ENCODE data around the gene NUDT16L1.

The NUDT16L1 gene

DNA sequence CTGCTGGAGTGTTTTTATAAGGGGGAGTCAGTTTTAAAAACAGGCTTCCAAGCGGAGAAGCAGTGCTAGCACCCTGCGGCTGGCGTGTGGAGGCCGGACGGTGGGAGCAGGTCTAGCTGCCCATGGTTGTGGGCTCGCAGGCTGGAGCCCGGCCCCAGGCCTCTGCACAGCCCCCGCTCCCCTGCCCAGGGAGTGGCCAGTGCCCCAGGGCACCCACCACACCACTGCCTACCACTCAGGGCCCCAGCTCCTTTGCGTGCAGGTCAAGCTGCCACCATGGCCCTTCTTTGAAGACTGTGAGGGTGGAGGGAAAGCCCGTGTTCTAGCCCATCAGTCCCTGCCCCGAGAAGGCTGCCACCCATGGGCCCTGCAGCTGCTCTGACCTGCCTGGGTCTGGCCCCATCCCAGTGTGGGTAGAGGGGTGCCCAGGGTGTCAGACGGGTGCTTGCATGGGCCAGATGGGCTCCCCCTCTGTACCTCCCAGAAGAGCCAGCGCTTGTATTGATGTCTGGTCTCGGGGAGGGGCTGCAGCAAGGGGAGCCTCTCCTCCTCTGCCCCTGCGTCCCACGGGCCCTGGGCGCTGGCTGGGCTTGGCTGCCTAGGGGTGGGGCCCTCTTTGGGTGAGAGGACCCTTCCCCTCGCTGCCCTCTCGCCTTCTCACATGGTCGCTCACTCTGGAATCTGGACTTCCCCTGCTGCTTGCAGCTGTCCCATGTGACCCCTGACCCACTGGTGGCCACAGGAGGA lies 1.5 kb upstream of the NUDT16L1 start:
- no peak for TF ChIP-seq ZFX (IDR thresholded peaks at IDR 0.05)
- TF ChIP-seq, protein P1, sequence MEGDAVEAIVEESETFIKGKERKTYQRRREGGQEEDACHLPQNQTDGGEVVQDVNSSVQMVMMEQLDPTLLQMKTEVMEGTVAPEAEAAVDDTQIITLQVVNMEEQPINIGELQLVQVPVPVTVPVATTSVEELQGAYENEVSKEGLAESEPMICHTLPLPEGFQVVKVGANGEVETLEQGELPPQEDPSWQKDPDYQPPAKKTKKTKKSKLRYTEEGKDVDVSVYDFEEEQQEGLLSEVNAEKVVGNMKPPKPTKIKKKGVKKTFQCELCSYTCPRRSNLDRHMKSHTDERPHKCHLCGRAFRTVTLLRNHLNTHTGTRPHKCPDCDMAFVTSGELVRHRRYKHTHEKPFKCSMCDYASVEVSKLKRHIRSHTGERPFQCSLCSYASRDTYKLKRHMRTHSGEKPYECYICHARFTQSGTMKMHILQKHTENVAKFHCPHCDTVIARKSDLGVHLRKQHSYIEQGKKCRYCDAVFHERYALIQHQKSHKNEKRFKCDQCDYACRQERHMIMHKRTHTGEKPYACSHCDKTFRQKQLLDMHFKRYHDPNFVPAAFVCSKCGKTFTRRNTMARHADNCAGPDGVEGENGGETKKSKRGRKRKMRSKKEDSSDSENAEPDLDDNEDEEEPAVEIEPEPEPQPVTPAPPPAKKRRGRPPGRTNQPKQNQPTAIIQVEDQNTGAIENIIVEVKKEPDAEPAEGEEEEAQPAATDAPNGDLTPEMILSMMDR (conservative IDR thresholded peaks at IDR 0.05) = no peak
- H3K27ac ChIP-seq = peak overlapping the region; percentile 97

DNA sequence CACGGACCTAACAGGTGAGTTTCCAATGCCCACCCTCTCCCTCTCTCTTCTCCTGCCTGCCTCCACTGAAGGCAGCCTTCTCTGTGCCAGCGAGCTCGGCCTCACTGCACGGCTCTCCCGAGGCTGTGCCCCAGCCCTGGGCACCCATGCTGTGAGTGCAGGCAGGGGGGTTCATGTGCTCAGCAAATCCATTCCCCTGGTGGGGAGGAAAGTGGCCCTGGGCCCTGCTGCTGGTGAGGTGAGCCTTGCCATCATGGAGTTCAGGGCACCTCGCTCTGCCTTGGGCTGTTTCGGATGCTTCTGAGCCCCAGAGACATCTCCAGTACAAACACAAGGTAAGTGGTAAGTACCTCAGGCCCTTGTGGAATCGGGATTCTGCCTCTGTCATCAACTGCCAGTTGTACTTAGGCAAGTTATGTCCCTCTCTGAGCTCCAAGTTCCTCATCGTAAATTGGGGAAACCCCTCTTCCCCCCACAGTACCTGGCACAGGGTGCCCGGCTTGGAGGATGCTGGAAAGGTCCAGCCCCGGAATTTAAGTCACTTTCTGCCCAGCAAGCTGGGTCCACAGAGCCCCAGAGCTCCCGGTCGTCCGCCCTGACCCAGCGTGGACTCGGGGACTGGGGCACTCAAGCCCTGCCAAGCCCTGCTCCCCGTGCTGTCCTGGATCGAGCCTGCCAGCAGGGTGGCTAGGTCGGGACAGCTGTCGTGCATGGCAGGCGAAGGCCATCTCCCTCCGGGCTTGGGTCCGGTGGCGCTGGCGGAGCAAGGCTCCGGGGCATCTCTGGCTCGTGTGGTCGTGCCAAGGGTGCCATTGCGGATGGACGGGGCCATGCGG lies 684 bp upstream of the NUDT16L1 start:
- TF ChIP-seq ZFX (IDR thresholded peaks at IDR 0.05) = no peak
- TF ChIP-seq, protein P1 (conservative IDR thresholded peaks at IDR 0.05) = no peak
- peak overlapping the region; percentile 97 for H3K27ac ChIP-seq

DNA sequence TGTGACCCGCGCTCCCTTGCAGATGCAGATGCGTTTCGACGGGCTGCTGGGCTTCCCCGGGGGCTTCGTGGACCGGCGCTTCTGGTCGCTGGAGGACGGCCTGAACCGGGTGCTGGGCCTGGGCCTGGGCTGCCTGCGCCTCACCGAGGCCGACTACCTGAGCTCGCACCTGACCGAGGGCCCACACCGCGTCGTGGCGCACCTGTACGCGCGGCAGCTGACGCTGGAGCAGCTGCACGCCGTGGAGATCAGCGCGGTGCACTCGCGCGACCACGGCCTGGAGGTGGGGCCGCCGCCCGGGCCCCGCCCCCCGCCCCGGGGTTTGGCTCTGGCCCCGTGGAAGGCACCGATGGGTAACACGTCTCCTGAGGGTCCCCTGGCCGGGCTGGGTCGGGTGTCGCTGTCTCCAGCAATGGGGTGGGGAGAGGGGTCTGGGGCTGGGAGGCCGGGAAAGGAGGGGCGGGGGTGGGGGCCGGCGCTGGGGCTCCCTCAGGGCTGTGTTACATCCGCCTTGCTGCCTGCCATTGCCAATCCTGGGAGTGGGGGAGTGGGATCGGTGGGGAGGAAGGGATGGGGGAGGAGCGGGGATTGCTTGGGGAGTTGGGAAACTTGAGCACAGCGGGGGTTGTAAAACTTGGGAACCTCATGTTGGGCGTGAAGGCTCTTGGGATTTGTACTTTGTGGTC lies 737 bp downstream of the NUDT16L1 start:
- peak; percentile 78; the same call in 1 of the 2 replicates for TF ChIP-seq ZFX (IDR thresholded peaks at IDR 0.05)
- TF ChIP-seq, protein P1 (conservative IDR thresholded peaks at IDR 0.05) = no peak
- peak overlapping the region; percentile 97 for H3K27ac ChIP-seq

DNA sequence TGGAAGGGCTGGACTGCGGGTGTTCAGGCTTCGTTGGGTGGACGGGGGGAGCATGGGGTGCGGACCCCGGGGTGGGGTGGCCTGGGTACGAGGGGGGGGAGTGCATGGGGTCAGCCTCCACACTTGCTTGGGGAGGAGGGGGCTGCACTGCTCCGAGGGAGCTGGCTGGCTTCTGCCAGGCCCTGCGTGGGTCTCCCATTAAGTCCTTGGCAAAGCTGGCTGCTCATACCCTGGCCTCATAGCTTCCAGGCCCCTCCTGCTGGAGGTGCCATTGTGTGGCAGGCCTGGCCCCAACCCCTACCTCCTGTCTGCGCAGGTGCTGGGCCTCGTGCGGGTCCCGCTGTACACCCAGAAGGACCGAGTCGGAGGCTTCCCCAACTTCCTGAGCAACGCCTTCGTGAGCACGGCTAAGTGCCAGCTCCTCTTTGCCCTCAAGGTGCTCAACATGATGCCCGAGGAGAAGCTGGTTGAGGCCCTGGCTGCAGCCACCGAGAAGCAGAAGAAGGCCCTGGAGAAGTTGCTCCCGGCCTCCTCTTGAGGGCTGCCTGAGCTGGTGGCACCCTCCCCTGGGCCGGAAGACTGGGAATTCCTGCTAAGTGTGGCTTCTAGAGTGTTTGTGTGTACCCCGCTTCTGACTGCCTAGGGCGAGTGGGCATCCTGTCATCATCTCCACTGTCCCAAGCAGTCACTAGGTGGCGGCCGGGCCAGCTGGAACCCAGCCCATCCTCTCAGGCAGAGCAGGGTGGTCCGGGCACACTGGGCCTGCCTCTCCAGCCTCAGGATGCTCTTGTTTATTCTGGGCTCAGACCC lies 1.5 kb downstream of the NUDT16L1 start:
- H3K27ac ChIP-seq = peak overlapping the region; percentile 97
- TF ChIP-seq ZFX (IDR thresholded peaks at IDR 0.05) = no peak
- TF ChIP-seq, protein P1 (conservative IDR thresholded peaks at IDR 0.05) = no peak

DNA sequence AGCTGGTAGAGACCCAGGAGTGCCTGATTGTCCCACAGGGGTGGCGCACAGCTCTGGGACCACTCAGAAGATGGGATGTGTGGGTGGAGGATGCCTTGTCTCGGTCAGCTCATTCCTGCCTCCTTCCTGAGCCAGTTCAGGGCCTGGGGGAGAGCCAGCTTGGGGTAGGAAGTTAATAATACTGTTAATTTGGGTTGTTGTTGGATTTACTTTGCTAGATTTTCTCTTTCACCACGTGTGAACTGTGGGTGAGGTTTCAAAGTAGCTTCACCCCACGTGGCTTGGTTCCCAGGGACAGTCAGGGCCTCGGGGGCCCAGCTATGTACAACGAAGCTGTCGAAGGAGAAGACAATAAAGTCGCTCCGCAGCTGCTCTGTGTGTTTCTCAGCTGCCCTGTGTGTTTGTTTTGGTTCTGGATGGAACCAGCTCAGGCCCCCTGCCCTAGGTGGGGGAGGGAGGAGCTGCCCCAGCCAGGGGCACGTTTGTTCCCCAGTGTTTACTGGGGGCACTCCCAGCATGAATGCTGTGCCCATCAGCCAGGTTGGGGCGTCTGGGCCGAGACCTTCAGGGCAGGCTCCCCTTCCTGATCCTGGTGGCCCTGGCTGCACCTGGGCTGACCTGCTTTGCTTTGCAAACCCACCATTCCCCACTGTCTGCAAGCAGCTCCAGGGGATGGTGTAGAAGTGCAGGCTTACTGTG lies 2.3 kb downstream of the NUDT16L1 start:
- TF ChIP-seq ZFX (IDR thresholded peaks at IDR 0.05) = no peak
- TF ChIP-seq, protein P1 (conservative IDR thresholded peaks at IDR 0.05) = no peak
- H3K27ac ChIP-seq = no peak overlapping the region; the same call in 1 of the 2 replicates

GRCh38 chr16:4696172-4696904 lies 3.0 kb downstream of the NUDT16L1 start:
- no peak overlapping the region for H3K27ac ChIP-seq
- TF ChIP-seq, protein P1 (conservative IDR thresholded peaks at IDR 0.05) = no peak
- TF ChIP-seq ZFX (IDR thresholded peaks at IDR 0.05) = no peak

All from C4-2B (cell line).